D721Med (cell line): ENCODE results near the gene FAM81A.
"Not testable (repeated sequence)": the region's sequence is repeated elsewhere in the genome, so short reads cannot be mapped to it uniquely, and the experiment has no call there.

Source experiments
- DNase-seq: peaks from one replicate; pipeline ENCODE4 v3.0.0; 2011; ENCODE audit warnings: low spot score; ENCODE audit not compliant: insufficient read length
- FAIRE-seq: peaks from 2 replicates; lab custom pipeline; 2011; peaks lifted over from hg19 to GRCh38; lab: Jason Lieb, UNC
- CTCF ChIP-seq: IDR thresholded peaks from 2 replicates; pipeline ENCODE4 v1.5.1; 2012; ENCODE audit warnings: mild to moderate bottlenecking, control low read depth; ENCODE audit not compliant: insufficient read depth; ENCODE audit errors: missing control alignments

Gene FAM81A

GRCh38 chr15:59453474-59454215 is 15.7 kb downstream of the FAM81A start:
- TF ChIP-seq CTCF = no peak
- DNase-seq = no peak
- no peak for FAIRE-seq

GRCh38 chr15:59456114-59456513 is 18.1 kb downstream of the FAM81A start:
- DNase-seq = no peak
- FAIRE-seq = no peak
- no peak for TF ChIP-seq CTCF

- FAIRE-seq = no peak
- no peak for DNase-seq
- no peak for TF ChIP-seq CTCF
Measured at GRCh38 chr15:59457103-59457502, 19.1 kb downstream of the FAM81A start.

- DNase-seq (no peak), FAIRE-seq (no peak)
- no peak for TF ChIP-seq CTCF
Measured at GRCh38 chr15:59461521-59461920, 23.5 kb downstream of the FAM81A start.

- DNase-seq (no peak), FAIRE-seq (no peak)
- TF ChIP-seq CTCF = no peak
Measured at GRCh38 chr15:59473226-59473625, 35.2 kb downstream of the FAM81A start.

- not testable (repeated sequence) for FAIRE-seq, DNase-seq
Measured at GRCh38 chr15:59475161-59475560, 37.2 kb downstream of the FAM81A start.

GRCh38 chr15:59484399-59484798 is 46.4 kb downstream of the FAM81A start:
- FAIRE-seq (no peak), DNase-seq (no peak)
- no peak for TF ChIP-seq CTCF
